ENCODE results near the gene NELFB.

NELFB gene

DNA sequence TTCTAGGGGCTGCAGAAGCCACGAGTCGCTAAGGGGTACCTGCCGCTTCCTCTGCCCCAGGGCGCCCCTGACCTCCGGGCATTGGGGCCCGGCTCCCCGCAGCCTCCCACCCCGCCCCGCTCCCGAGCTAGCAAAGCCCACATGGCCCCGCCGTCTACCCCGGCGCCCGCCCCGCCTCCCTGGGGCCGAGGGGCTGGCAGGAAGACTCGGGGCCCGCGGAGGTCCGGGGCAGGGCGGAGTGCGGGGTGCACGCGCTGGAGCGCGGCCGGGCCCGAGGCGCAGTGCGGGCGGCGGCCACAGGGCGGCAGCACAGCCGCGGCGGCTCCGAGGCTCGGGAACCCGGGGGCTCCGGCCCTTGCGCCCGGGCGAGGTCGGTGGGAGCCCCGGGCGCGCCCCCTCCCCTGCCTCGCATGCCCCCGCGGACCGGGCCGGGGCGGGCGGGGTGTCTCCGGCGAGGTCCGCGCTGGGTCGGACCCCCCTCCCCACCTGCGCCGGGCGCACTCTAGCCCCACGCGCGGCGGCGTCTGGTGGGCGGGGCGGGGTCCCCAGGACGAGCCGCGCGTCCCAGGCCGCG is 40.2 kb downstream of the NELFB start:
- Histone ChIP-seq H3K4me1 (peaks cover 51% of the 10 kb centered on the region), H3K9ac (peak overlapping the region; percentile 64; the same call in 1 of the 2 replicates), H4K20me1 (peaks cover 41% of the 10 kb centered on the region), H3K27ac (no peak overlapping the region), H3K36me3 (peaks cover 9% of the 10 kb centered on the region), H3K4me2 (peak overlapping the region; percentile 87), H3K4me3 (peak overlapping the region; percentile 71), H3K9me3 (no peaks in the 10 kb centered on the region), H3K27me3 (peaks cover 48% of the 10 kb centered on the region)
- no peak for TF ChIP-seq Cebpa-rat (IDR thresholded peaks at IDR 0.05)

GRCh38 chr9:137295849-137296669 is 40.9 kb downstream of the NELFB start:
- H3K36me3 ChIP-seq: peaks cover 9% of the 10 kb centered on the region
- H3K4me3 ChIP-seq: peak overlapping the region; percentile 71
- peaks cover 55% of the 10 kb centered on the region for H3K27me3 ChIP-seq
- no peaks in the 10 kb centered on the region for H3K9me3 ChIP-seq
- H3K27ac ChIP-seq: no peak overlapping the region
- peak overlapping the region; percentile 87 for H3K4me2 ChIP-seq
- TF ChIP-seq Cebpa-rat (IDR thresholded peaks at IDR 0.05): no peak
- H3K4me1 ChIP-seq: peaks cover 55% of the 10 kb centered on the region
- H4K20me1 ChIP-seq: peaks cover 48% of the 10 kb centered on the region
- H3K9ac ChIP-seq: peak overlapping the region; percentile 64; the same call in 1 of the 2 replicates

DNA sequence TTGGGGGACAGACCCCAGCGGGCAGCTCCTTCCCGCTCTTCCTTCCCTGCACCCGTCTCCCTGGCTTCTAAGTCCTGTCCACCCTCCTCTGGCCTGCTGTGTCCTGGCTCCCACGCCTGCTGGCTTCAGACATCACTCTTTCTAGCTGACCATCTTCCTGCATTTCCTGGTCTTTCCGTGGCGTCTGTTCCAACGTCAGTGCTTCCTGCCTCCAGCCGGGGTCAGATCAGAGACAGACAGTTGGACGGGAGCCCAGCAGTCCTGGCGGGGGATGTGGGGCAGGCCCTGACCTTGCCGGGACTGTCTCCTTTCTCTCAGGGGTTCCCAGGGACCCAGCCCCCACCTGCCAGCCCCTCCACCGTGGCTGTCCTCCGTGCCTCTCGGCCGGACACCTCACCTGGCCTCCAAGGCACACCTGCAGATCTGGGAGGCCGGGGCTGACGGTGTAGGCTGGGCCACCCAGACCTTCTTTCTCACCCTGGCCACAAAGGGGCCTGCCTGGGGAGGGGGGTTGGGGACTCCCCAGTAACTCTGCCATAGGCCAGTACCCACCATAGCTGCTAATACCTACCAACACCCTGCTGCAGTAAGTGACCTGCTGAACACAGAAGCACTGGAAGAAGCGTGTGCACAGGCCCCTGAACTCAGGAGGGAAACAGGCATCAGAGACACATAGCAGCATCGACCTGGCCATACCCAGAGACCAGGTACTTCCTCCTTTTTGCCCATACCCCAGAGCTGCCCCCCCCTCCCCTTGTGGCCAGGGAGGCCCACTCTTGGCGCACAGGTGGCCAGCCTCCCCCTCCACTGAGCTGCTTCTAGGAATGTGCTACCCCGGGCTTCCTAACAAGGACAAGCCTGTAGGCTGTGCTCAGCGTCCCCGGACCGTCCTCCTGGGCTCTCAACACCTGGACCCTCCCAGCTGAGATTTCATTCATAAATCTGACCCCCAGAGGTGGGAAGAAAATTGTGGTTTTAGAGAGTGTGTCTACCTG is 41.8 kb downstream of the NELFB start:
- H4K20me1 ChIP-seq: peaks cover 55% of the 10 kb centered on the region
- H3K9ac ChIP-seq: no peak overlapping the region
- TF ChIP-seq Cebpa-rat (IDR thresholded peaks at IDR 0.05): no peak
- H3K4me3 ChIP-seq: no peak overlapping the region
- H3K4me1 ChIP-seq: peaks cover 61% of the 10 kb centered on the region
- peaks cover 62% of the 10 kb centered on the region for H3K27me3 ChIP-seq
- H3K4me2 ChIP-seq: peak overlapping the region; percentile 55
- peaks cover 9% of the 10 kb centered on the region for H3K36me3 ChIP-seq
- H3K27ac ChIP-seq: no peak overlapping the region
- no peaks in the 10 kb centered on the region for H3K9me3 ChIP-seq

DNA sequence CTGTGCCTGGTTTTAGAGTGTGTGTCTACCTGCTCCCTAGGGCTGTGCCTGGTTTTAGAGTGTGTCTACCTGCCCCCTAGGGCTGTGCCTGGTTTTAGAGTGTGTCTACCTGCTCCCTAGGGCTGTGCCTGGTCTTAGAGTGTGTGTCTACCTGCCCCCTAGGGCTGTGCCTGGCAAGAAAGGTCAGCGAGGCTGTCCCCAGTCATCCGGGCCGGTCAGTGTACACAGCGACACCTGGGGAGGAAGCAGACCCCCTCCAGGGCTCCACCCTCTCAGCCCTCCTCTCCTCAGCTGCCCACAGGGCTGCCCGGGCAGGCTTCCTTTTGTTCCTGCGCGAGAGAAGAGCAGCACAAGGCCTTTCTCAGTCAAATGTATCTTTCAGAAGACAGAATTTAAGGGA is 42.8 kb downstream of the NELFB start:
- Histone ChIP-seq H4K20me1 (peaks cover 55% of the 10 kb centered on the region), H3K36me3 (peaks cover 9% of the 10 kb centered on the region), H3K4me3 (no peak overlapping the region), H3K9me3 (no peaks in the 10 kb centered on the region), H3K27me3 (peaks cover 62% of the 10 kb centered on the region), H3K4me1 (peaks cover 67% of the 10 kb centered on the region), H3K27ac (no peak overlapping the region), H3K9ac (no peak overlapping the region), H3K4me2 (peak overlapping the region; percentile 99; the same call in 1 of the 2 replicates)
- TF ChIP-seq Cebpa-rat (IDR thresholded peaks at IDR 0.05): no peak

- Histone ChIP-seq H3K9me3 (no peaks in the 10 kb centered on the region), H3K9ac (no peak overlapping the region), H3K4me1 (peaks cover 73% of the 10 kb centered on the region), H3K4me3 (no peak overlapping the region), H3K4me2 (peak overlapping the region; percentile 99), H4K20me1 (peaks cover 55% of the 10 kb centered on the region), H3K36me3 (peaks cover 9% of the 10 kb centered on the region), H3K27me3 (peaks cover 62% of the 10 kb centered on the region), H3K27ac (no peak overlapping the region)
- TF ChIP-seq Cebpa-rat (IDR thresholded peaks at IDR 0.05): no peak
Observed at GRCh38 chr9:137298401-137299202, 43.5 kb downstream of the NELFB start.

- Histone ChIP-seq H3K4me1 (peaks cover 79% of the 10 kb centered on the region), H3K27me3 (peaks cover 62% of the 10 kb centered on the region), H3K27ac (no peak overlapping the region), H3K4me3 (no peak overlapping the region), H3K9ac (no peak overlapping the region), H4K20me1 (peaks cover 55% of the 10 kb centered on the region), H3K36me3 (peaks cover 9% of the 10 kb centered on the region), H3K4me2 (peak overlapping the region; percentile 99), H3K9me3 (no peaks in the 10 kb centered on the region)
- TF ChIP-seq Cebpa-rat (IDR thresholded peaks at IDR 0.05): no peak
Observed at GRCh38 chr9:137299203-137299565, 44.1 kb downstream of the NELFB start.

- Histone ChIP-seq H3K4me1 (peaks cover 81% of the 10 kb centered on the region), H3K4me3 (peak overlapping the region; percentile 76; the same call in 1 of the 2 replicates)
Observed at GRCh38 chr9:137299938-137300337, 44.8 kb downstream of the NELFB start.

GRCh38 chr9:137300567-137301080 is 45.5 kb downstream of the NELFB start:
- Histone ChIP-seq H3K36me3 (peaks cover 9% of the 10 kb centered on the region), H3K9me3 (no peaks in the 10 kb centered on the region), H3K4me1 (peaks cover 86% of the 10 kb centered on the region), H3K27me3 (peaks cover 58% of the 10 kb centered on the region), H4K20me1 (peaks cover 55% of the 10 kb centered on the region), H3K9ac (peak overlapping the region; percentile 77), H3K4me3 (peak overlapping the region; percentile 76), H3K27ac (no peak overlapping the region), H3K4me2 (peak overlapping the region; percentile 99)
- no peak for TF ChIP-seq Cebpa-rat (IDR thresholded peaks at IDR 0.05)

More at GRCh38 chr9:137299938-137300337, 44.8 kb downstream of the NELFB start:
- H3K9me3 ChIP-seq: no peaks in the 10 kb centered on the region
- no peak overlapping the region for H3K27ac ChIP-seq
- no peak for TF ChIP-seq Cebpa-rat (IDR thresholded peaks at IDR 0.05)
- peak overlapping the region; percentile 99 for H3K4me2 ChIP-seq
- peak overlapping the region; percentile 13; the same call in 1 of the 2 replicates for H3K9ac ChIP-seq
- peaks cover 60% of the 10 kb centered on the region for H3K27me3 ChIP-seq
- peaks cover 9% of the 10 kb centered on the region for H3K36me3 ChIP-seq
- H4K20me1 ChIP-seq: peaks cover 55% of the 10 kb centered on the region

Measured in BLaER1 (cell line).